OCI-LY7 (cell line): ENCODE measurements around the gene GMDS. TPM values are rescaled to one million over a fixed set of nuclear protein-coding genes. Genes with fewer than 3 reads are reported as not detected.

Experiments used
- BruUV-seq: library from RNA; stranded (reverse); fragments of 400-500 nt; replicated peaks from 2 replicates; lab custom pipeline; 2021; lab: Mats Ljungman, UMichigan
- CTCF ChIA-PET: fragments of 300-600 bp; sonication (Branson Sonifier 250); formaldehyde crosslinking; loops from one replicate; lab custom pipeline; 2022; ENCODE audit warnings: antibody characterized with exemption; ENCODE audit not compliant: unreplicated experiment; lab: Charles Lee
- POLR2A ChIA-PET: fragments of 300-600 bp; sonication (Branson Sonifier 250); formaldehyde crosslinking; loops from one replicate; lab custom pipeline; 2022; ENCODE audit warnings: antibody characterized with exemption; lab: Charles Lee
- DNase-seq: peaks from one replicate; pipeline ENCODE4 v3.0.0-alpha.2; 2015; ENCODE audit warnings: low spot score
- H2AFZ ChIP-seq: fragments of 200-600 bp; sonication (generic), shearing (Covaris generic); 2 replicates; pipeline ENCODE4 v1.6.1; 2014; ENCODE audit warnings: mild to moderate bottlenecking, antibody characterized with exemption, low read length, moderate library complexity
- H3K27ac ChIP-seq: fragments of 200-600 bp; sonication (generic); 2 replicates; pipeline ENCODE4 v1.5.1; 2014; ENCODE audit warnings: mixed run types, low read depth, mild to moderate bottlenecking, moderate library complexity, low read length, inconsistent platforms; ENCODE audit not compliant: poor library complexity, severe bottlenecking
- H3K36me3 ChIP-seq: fragments of 200-600 bp; sonication (generic); 2 replicates; pipeline ENCODE4 v1.6.1; 2014; ENCODE audit warnings: mild to moderate bottlenecking, antibody characterized with exemption, low read length, moderate library complexity, mixed read lengths; ENCODE audit not compliant: insufficient read depth
- H3K4me1 ChIP-seq: fragments of 200-600 bp; sonication (generic); 2 replicates; pipeline ENCODE4 v1.5.1; 2014; ENCODE audit warnings: mild to moderate bottlenecking, low read length; ENCODE audit not compliant: insufficient read depth, poor library complexity, severe bottlenecking
- H3K4me2 ChIP-seq: fragments of 200-600 bp; sonication (generic); 2 replicates; pipeline ENCODE4 v1.6.1; 2014; ENCODE audit warnings: mild to moderate bottlenecking, low read length
- H3K4me3 ChIP-seq: fragments of 200-600 bp; sonication (generic); 2 replicates; pipeline ENCODE4 v1.5.1; 2014; ENCODE audit warnings: mild to moderate bottlenecking, low read depth, low read length; ENCODE audit not compliant: poor library complexity, severe bottlenecking
- H3K79me2 ChIP-seq: fragments of 200-600 bp; sonication (generic); 2 replicates; pipeline ENCODE4 v1.6.1; 2016; ENCODE audit warnings: low read depth, mild to moderate bottlenecking, low read length, moderate library complexity, mixed read lengths; ENCODE audit not compliant: insufficient read depth
- H3K9me2 ChIP-seq: fragments of 200-600 bp; sonication (generic); 2 replicates; pipeline ENCODE4 v1.6.1; 2016; ENCODE audit warnings: mild to moderate bottlenecking, low read length, mixed read lengths; ENCODE audit not compliant: insufficient read depth
- H3K9me3 ChIP-seq: fragments of 200-600 bp; sonication (generic); 2 replicates; pipeline ENCODE4 v1.6.1; 2014; ENCODE audit warnings: mild to moderate bottlenecking, mixed run types, low read length, mixed read lengths
- H4K20me1 ChIP-seq: fragments of 200-600 bp; sonication (generic); 2 replicates; pipeline ENCODE4 v1.6.1; 2014; ENCODE audit warnings: mild to moderate bottlenecking, antibody characterized with exemption, low read length, moderate library complexity, mixed read lengths; ENCODE audit not compliant: insufficient read depth
- CTCF ChIP-seq: fragments of 200-600 bp; sonication (generic); conservative IDR thresholded peaks from 2 replicates; pipeline ENCODE4 v1.5.1; 2014; ENCODE audit warnings: mild to moderate bottlenecking, antibody characterized with exemption, low read length, moderate library complexity, mixed read lengths
- EZH2phosphoT487 ChIP-seq: fragments of 200-600 bp; sonication (generic); IDR thresholded peaks from 2 replicates; pipeline ENCODE4 v1.6.1; 2018; ENCODE audit warnings: low read depth, borderline replicate concordance, mild to moderate bottlenecking, mixed run types, antibody characterized with exemption, low read length, moderate library complexity, mixed read lengths
- intact Hi-C: fragments of 100-400 bp; cut with micrococcal nuclease; formaldehyde crosslinking; loops from one replicate; pipeline ENCODE4 v1.10.0; 2022; ENCODE audit not compliant: unreplicated experiment
- total RNA-seq, 2 experiments: library from RNA; depleted of rRNA in 1 of 2; stranded (reverse); fragments of >200 nt in 1 of 2; shearing (Covaris generic) in 1 of 2; gene quantifications; 2 replicates each; pipeline ENCODE4 v1.2.3, GENCODE V29; 2014 to 2022

Gene GMDS
- total RNA-seq, 2 experiments from 2014 or later: 9.9 to 26.8 TPM

- H3K4me3 ChIP-seq: no peak overlapping the region
- H4K20me1 ChIP-seq: no peaks in the 10 kb centered on the region
- H3K9me3 ChIP-seq: no peaks in the 10 kb centered on the region
- H3K4me1 ChIP-seq: no peaks in the 10 kb centered on the region
- ChIA-PET CTCF (no interaction called here), POLR2A (no interaction called here)
- H2AFZ ChIP-seq: no peak overlapping the region
- DNase-seq: no peak
- no peaks in the 10 kb centered on the region for H3K79me2 ChIP-seq
- no TSS peak for BruUV-seq
- H3K36me3 ChIP-seq: no peaks in the 10 kb centered on the region
- intact Hi-C loops: no loop called here
- no peak overlapping the region for H3K4me2 ChIP-seq
- TF ChIP-seq CTCF (no peak), EZH2phosphoT487 (no peak)
- H3K9me2 ChIP-seq: no peaks in the 10 kb centered on the region
- no peak overlapping the region for H3K27ac ChIP-seq
Measured at GRCh38 chr6:1842334-1842733, 403.1 kb downstream of the GMDS start.

- BruUV-seq: no TSS peak
- Histone ChIP-seq H3K9me2 (no peaks in the 10 kb centered on the region), H2AFZ (no peak overlapping the region), H3K36me3 (no peaks in the 10 kb centered on the region), H4K20me1 (no peaks in the 10 kb centered on the region), H3K4me1 (no peaks in the 10 kb centered on the region), H3K79me2 (no peaks in the 10 kb centered on the region), H3K4me2 (no peak overlapping the region), H3K9me3 (no peaks in the 10 kb centered on the region), H3K4me3 (no peak overlapping the region), H3K27ac (no peak overlapping the region)
- TF ChIP-seq EZH2phosphoT487: no peak
- no peak for TF ChIP-seq CTCF
- POLR2A ChIA-PET: interaction anchor here (1.0 kb wide), 1 partner anchor 17 kb away, joined by 4 read pairs; no protein-coding TSS in a partner anchor
- no peak for DNase-seq
- CTCF ChIA-PET: no interaction called here
- intact Hi-C loops: no loop called here
Measured at GRCh38 chr6:1841136-1841535, 404.3 kb downstream of the GMDS start.

GRCh38 chr6:1840491-1841121 is 404.8 kb downstream of the GMDS start:
- BruUV-seq: no TSS peak
- Histone ChIP-seq H3K4me2 (no peak overlapping the region), H3K4me3 (no peak overlapping the region), H3K9me2 (no peaks in the 10 kb centered on the region), H3K9me3 (no peaks in the 10 kb centered on the region), H3K4me1 (no peaks in the 10 kb centered on the region), H3K79me2 (no peaks in the 10 kb centered on the region), H3K27ac (no peak overlapping the region), H4K20me1 (no peaks in the 10 kb centered on the region), H2AFZ (no peak overlapping the region), H3K36me3 (no peaks in the 10 kb centered on the region)
- CTCF ChIA-PET: no interaction called here
- POLR2A ChIA-PET: interaction anchor here (1.0 kb wide), 1 partner anchor 17 kb away, joined by 4 read pairs; no protein-coding TSS in a partner anchor
- TF ChIP-seq EZH2phosphoT487 (no peak), CTCF (no peak)
- intact Hi-C loops: no loop called here
- DNase-seq: no peak
